ENCODE measurements around the gene MAGEF1. TPM values are rescaled to one million over a fixed set of nuclear protein-coding genes. Genes with fewer than 3 reads are reported as not detected.

MAGEF1 gene
- total RNA-seq, 3 donors from 2014 or later (not counting 1 experiment from before 2014, with no cell fraction given): 8.1 to 12.6 (median 11.4) TPM

Other genes starting within 250 kb of the MAGEF1 start
- gene EPHB3, start 150.3 kb downstream of the MAGEF1 start, total RNA-seq: not detected
- gene VPS8, start 100.1 kb upstream of the MAGEF1 start, total RNA-seq: 100 to 1,000 TPM in 2 of 3 donors, 10 to 100 TPM in 1; 89.3 to 127 (median 115) TPM